ENCODE data around the gene STAT4.
"Not testable (repeated sequence)": the region's sequence is repeated elsewhere in the genome, so short reads cannot be mapped to it uniquely, and the experiment has no call there.

The STAT4 gene

DNA sequence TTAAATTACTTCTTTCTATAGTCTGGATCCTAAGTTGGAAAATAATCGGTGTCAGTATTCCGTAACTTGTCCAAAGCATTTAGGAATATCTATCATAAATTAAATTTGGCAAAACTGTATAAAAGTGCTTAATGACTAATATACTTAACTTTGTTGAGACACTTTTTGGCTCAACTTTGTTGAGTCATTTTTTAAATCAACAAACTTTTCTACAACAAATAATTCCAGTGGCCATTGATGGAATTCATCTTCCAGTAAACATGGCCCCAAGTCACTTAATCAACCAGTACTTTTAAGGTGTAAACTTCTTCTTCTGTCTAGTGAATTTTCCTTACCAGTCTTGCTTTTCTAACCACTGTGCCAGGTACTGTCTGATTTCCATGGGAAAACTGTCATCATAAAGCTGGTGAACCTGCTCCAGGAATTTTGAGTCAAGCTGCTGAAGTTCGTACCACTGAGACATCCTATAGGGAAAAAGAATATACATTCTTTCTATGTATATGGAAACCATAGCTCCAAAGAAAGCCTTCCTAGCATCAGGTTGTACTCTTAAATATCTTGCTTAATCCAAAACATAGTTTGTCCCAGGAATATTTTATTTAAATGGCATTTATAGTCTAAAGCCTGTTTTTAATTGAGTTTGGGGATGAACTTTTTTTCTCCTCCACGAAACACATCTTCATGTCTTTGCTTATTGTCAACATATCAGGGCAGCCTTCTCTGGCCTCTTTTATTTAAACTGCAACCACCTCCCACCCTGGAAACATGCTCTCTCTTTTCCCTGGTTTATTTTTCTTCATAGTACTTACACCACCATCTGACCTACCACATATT lies 141.0 kb downstream of the STAT4 start:
- no peak overlapping the region for H3K4me3 ChIP-seq (ENCODE audit: low read length)
- no peak for TF ChIP-seq ZNF274 (IDR thresholded peaks at IDR 0.05; ENCODE audit: low read depth, low read length)

DNA sequence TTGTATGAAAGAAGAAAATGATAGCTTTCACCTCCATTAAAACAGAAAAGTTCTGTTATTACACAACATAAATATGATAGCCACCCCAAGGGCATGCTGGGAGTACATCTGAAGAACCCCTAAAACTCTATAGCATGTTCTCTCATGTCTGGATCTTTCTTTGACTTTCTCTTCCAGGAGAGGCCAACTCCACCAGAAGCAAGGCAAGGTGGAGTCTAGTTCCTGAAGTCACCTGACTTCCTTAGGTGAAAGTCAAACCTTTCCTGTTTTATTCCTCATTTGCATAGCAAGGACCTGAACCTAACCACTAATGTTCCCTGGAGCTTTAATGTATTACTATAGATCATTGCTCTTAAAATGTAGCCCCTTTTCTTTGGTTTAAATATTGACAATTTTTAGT lies 142.5 kb downstream of the STAT4 start:
- no peak overlapping the region for H3K4me3 ChIP-seq (ENCODE audit: low read length)
- no peak for TF ChIP-seq ZNF274 (IDR thresholded peaks at IDR 0.05; ENCODE audit: low read depth, low read length)

DNA sequence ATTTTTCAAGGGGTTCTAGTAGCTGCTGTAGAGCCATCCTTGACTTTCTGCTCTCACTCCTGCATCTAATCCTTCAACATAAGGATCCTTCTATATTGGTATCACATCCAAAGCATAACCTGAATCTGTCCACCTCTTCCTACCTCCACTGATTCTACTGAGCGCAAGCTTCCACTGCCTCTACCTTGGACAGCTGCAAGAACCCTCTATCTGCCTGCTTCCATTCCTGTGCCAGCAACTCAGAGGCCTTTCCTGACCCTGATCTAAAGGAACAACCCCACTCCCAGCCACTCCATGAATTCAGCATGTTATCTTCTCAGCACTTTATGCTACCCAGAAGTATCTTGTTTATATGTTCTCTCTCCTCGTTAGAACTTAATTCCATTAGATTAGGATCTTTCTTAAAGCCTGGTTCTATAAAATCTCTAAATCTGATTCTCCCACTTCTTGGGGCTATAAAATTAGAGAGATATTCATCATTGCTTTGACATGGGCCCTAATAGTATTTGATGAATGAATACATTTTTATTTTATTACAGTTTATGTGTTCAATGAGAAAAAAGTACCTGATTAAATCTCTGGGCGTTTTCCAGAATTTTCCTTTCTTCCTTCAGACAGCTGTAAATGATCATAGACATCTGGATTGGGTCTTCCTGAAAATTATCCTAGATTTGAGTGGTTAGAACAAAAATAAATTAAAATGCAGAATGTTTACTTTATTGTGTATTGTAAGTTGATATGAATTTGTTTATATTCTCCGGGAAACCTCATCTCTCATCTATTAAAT lies 143.6 kb downstream of the STAT4 start:
- no peak for TF ChIP-seq ZNF274 (IDR thresholded peaks at IDR 0.05; ENCODE audit: low read depth, low read length)
- H3K4me3 ChIP-seq (ENCODE audit: low read length), result no peak overlapping the region

DNA sequence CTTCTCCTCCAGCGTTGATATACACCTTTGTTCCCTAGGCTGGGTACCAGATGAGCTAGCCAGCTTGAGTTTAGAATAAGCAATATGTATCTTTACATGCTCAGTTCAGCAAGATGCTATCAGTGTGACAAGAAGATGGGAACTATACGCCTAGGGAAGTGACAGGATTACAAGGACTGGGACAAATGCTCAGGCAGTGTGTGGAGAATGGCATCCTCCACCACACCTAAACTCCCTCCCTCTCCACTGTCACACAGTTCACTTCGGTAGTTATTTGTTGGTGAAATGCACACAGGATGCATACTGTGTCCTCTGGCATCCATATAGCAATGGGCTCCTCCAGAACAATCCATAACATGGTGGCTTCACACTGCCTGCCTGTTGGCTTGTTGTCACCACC lies 144.5 kb downstream of the STAT4 start:
- no peak overlapping the region for H3K4me3 ChIP-seq (ENCODE audit: low read length)
- TF ChIP-seq ZNF274 (IDR thresholded peaks at IDR 0.05; ENCODE audit: low read depth, low read length), result no peak

- no peak overlapping the region for H3K4me3 ChIP-seq (ENCODE audit: low read length)
- TF ChIP-seq ZNF274 (IDR thresholded peaks at IDR 0.05; ENCODE audit: low read depth, low read length), result no peak
These were observed 147.1 kb downstream of the STAT4 start for GRCh38 chr2:191003405-191004309.

DNA sequence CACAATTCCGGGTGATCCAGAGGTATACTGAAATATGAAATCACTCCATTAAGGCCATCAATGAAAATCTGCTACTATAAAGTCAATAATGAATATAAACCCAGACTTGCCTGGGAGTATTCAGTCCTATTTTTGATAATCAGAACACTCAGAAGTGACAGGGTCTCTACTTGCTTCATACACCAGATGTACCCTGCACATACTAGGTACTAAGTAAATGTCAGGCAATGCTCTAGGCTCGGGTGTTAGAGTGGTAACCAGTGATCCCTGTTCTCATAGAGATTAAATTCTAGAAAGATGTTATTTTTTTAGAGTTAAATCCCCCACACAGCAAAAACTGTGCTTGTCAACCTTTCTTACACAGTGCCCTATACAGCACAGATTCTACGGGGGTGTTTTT lies 149.2 kb downstream of the STAT4 start:
- TF ChIP-seq ZNF274 (IDR thresholded peaks at IDR 0.05; ENCODE audit: low read depth, low read length), result no peak
- H3K4me3 ChIP-seq (ENCODE audit: low read length), result no peak overlapping the region

- no peak for TF ChIP-seq ZNF274 (IDR thresholded peaks at IDR 0.05; ENCODE audit: low read depth, low read length)
- no peak overlapping the region for H3K4me3 ChIP-seq (ENCODE audit: low read length)
These were observed 149.8 kb downstream of the STAT4 start for GRCh38 chr2:191001032-191001431.

DNA sequence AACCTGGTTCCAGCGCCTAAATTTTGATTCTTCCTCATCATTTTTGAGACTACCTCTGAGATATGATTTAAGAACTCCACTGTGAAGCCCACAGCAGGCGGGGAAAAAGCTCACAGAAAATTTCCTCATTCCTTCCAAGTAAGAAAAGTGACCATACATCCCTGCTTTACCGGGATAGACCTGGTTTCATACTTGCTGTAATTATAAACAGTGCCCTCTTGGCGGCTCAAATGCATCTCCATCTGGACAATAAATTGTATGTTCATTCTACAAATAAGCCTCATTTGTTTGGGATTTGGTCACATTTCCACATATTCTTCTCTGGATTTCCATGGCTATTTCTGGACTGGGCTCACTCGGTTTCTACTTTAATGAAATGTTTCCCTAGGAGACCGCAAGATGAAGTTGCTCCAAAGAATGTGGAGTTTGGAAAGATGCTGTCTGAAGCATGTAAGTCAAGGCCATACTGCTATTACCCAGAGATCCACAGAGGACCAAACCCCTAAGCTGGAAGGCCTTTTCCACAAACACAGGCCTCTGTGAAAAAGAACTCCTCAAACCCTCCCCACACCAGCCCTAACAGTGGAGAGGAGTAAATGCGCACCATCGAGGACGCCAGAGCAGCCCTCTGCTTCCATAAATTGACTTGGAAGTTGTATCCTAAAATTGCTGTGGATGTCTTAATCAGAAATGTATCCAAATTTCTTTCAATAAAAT lies 150.7 kb downstream of the STAT4 start:
- H3K4me3 ChIP-seq (ENCODE audit: low read length), result no peak overlapping the region
- no peak for TF ChIP-seq ZNF274 (IDR thresholded peaks at IDR 0.05; ENCODE audit: low read depth, low read length)

GRCh38 chr2:190999058-190999457 lies 151.7 kb downstream of the STAT4 start:
- H3K4me3 ChIP-seq (ENCODE audit: low read length), result no peak overlapping the region
- no peak for TF ChIP-seq ZNF274 (IDR thresholded peaks at IDR 0.05; ENCODE audit: low read depth, low read length)

- H3K4me3 ChIP-seq (ENCODE audit: low read length), result no peak overlapping the region
- TF ChIP-seq ZNF274 (IDR thresholded peaks at IDR 0.05; ENCODE audit: low read depth, low read length), result no peak
These were observed 153.2 kb downstream of the STAT4 start for GRCh38 chr2:190997526-190998113.

DNA sequence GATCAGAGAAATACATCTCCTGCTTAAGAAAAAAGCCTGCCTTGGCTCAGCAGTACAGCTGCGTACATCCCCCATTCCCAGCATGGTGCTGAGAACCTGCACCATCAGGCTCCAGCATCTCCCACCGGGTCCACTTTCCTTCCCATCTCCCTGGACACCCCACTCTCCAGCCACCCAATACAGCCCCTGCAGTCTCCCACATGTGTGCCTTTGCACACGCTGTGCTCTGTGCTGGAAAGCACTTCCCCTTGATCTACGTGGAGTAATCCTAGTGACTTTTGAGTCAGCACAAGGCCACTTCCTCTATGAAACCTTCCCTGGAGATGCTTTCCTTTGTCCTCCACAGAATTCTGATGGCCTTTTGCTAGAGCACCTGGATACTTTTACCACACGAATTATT lies 153.8 kb downstream of the STAT4 start:
- no peak overlapping the region for H3K4me3 ChIP-seq (ENCODE audit: low read length)
- TF ChIP-seq ZNF274 (IDR thresholded peaks at IDR 0.05; ENCODE audit: low read depth, low read length), result no peak

- no peak for TF ChIP-seq ZNF274 (IDR thresholded peaks at IDR 0.05; ENCODE audit: low read depth, low read length)
- no peak overlapping the region for H3K4me3 ChIP-seq (ENCODE audit: low read length)
These were observed 154.4 kb downstream of the STAT4 start for GRCh38 chr2:190996338-190996946.

DNA sequence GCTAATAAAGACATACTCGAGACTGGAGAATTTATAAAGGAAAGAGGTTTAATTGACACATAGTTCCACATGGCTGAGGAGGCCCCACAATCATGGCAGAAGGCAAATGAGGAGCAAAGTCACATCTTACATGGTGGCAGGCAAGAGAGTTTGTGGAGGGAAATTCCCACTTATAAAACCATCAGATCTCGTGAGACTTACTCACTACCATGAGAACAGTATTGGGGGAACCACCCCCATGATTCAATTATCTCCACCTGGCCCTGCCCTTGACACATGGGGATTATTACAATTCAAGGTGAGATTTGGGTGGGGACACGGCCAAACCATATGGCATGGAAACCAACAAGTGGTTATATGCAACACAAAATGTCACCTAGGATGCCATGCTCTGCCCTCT lies 155.5 kb downstream of the STAT4 start:
- not testable (repeated sequence) for H3K4me3 ChIP-seq (ENCODE audit: low read length)

All from GM08714 (cell line).